HL-60 (cell line): Measurements from ENCODE around the gene POLR2B.

ENCODE experiments used
- DNase-seq, 2 experiments: peaks; one replicate each; pipeline ENCODE4 v3.0.0-alpha.2; 2010 to 2020; ENCODE audit warnings: low read depth in 1 of 2, low spot score in 1 of 2
- H3K27ac ChIP-seq: fragments of 250-450 bp; sonication (Bioruptor Pico); replicated peaks from 2 replicates; pipeline ENCODE4 v1.5.1; 2020; ENCODE audit warnings: mild to moderate bottlenecking, moderate library complexity
- H3K27me3 ChIP-seq: fragments of 250-450 bp; sonication (Bioruptor Pico); 2 replicates; pipeline ENCODE4 v1.5.1; 2021; ENCODE audit warnings: mild to moderate bottlenecking, moderate library complexity; ENCODE audit not compliant: insufficient read depth, poor library complexity, severe bottlenecking
- H3K4me3 ChIP-seq: replicated peaks from 2 replicates; pipeline ENCODE4 v1.5.1; 2011; ENCODE audit warnings: mild to moderate bottlenecking, control low read depth, low read length; ENCODE audit not compliant: insufficient read depth
- GABPA ChIP-seq: IDR thresholded peaks from 2 replicates; pipeline ENCODE4 v1.6.1; 2012; ENCODE audit warnings: low read depth
- POLR2AphosphoS5 ChIP-seq: IDR thresholded peaks from 2 replicates; pipeline ENCODE4 v1.6.1; 2012; ENCODE audit warnings: low read depth
- SPI1 ChIP-seq: IDR thresholded peaks from 2 replicates; pipeline ENCODE4 v1.6.1; 2012; ENCODE audit warnings: low read depth, mild to moderate bottlenecking, borderline replicate concordance
- TF ChIP-seq, protein P1 (sequence below): IDR thresholded peaks from 2 replicates; pipeline ENCODE4 v1.6.1; 2012; ENCODE audit warnings: low read depth; ENCODE audit not compliant: insufficient replicate concordance
- TF ChIP-seq, protein P2 (sequence below): IDR thresholded peaks from one replicate; pipeline ENCODE4 v1.5.1; 2011; ENCODE audit warnings: low read length, control low read depth, inconsistent platforms; ENCODE audit not compliant: insufficient read depth

POLR2B gene

DNA sequence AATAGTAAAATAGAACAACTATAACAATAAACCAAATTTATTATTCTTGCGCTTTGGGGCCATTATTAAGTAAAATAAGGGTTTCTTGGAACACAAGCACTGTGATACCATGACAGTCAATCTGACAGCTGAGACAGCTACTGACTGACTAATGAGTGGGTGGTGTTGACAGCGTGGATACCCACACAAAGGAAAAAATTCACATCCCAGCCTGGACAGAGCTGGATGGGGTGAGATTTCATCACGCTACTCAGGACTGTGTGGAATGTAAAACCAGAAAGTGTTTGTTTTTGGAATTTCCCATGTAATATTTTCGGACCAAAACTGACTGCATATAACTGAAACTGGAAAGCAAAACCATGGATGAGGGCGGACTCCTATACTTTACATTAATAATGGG lies 82.7 kb downstream of the POLR2B start:
- H3K4me3 ChIP-seq, result no peak overlapping the region
- no peak overlapping the region for H3K27ac ChIP-seq
- no peaks in the 10 kb centered on the region for H3K27me3 ChIP-seq
- TF ChIP-seq, protein P1, sequence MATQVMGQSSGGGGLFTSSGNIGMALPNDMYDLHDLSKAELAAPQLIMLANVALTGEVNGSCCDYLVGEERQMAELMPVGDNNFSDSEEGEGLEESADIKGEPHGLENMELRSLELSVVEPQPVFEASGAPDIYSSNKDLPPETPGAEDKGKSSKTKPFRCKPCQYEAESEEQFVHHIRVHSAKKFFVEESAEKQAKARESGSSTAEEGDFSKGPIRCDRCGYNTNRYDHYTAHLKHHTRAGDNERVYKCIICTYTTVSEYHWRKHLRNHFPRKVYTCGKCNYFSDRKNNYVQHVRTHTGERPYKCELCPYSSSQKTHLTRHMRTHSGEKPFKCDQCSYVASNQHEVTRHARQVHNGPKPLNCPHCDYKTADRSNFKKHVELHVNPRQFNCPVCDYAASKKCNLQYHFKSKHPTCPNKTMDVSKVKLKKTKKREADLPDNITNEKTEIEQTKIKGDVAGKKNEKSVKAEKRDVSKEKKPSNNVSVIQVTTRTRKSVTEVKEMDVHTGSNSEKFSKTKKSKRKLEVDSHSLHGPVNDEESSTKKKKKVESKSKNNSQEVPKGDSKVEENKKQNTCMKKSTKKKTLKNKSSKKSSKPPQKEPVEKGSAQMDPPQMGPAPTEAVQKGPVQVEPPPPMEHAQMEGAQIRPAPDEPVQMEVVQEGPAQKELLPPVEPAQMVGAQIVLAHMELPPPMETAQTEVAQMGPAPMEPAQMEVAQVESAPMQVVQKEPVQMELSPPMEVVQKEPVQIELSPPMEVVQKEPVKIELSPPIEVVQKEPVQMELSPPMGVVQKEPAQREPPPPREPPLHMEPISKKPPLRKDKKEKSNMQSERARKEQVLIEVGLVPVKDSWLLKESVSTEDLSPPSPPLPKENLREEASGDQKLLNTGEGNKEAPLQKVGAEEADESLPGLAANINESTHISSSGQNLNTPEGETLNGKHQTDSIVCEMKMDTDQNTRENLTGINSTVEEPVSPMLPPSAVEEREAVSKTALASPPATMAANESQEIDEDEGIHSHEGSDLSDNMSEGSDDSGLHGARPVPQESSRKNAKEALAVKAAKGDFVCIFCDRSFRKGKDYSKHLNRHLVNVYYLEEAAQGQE, result no peak
- TF ChIP-seq, protein P2, sequence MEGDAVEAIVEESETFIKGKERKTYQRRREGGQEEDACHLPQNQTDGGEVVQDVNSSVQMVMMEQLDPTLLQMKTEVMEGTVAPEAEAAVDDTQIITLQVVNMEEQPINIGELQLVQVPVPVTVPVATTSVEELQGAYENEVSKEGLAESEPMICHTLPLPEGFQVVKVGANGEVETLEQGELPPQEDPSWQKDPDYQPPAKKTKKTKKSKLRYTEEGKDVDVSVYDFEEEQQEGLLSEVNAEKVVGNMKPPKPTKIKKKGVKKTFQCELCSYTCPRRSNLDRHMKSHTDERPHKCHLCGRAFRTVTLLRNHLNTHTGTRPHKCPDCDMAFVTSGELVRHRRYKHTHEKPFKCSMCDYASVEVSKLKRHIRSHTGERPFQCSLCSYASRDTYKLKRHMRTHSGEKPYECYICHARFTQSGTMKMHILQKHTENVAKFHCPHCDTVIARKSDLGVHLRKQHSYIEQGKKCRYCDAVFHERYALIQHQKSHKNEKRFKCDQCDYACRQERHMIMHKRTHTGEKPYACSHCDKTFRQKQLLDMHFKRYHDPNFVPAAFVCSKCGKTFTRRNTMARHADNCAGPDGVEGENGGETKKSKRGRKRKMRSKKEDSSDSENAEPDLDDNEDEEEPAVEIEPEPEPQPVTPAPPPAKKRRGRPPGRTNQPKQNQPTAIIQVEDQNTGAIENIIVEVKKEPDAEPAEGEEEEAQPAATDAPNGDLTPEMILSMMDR, result no peak
- no peak for TF ChIP-seq GABPA
- TF ChIP-seq POLR2AphosphoS5, result no peak
- no peak for DNase-seq

DNA sequence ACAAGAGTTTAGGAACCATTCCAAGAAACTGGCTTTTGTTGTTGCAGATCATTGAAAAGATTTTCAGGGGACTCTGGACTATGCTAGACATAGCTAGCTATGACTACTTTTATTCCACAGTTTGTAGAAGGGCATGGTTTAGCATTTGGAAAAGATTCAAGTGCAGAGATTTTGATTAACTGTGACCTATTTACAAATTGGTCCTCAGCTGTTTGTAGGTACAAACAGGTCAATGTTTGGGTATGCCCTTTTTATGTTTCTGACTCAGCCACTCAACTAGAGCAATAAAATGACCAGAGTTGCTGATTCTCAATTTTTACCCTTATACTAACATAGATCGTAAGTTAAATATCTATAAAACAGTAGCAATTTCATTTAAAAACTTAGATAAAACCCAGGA lies 84.8 kb downstream of the POLR2B start:
- H3K27ac ChIP-seq, result no peak overlapping the region
- no peak for DNase-seq
- H3K27me3 ChIP-seq, result no peaks in the 10 kb centered on the region
- H3K4me3 ChIP-seq, result no peak overlapping the region
- TF ChIP-seq, protein P2, result no peak

DNA sequence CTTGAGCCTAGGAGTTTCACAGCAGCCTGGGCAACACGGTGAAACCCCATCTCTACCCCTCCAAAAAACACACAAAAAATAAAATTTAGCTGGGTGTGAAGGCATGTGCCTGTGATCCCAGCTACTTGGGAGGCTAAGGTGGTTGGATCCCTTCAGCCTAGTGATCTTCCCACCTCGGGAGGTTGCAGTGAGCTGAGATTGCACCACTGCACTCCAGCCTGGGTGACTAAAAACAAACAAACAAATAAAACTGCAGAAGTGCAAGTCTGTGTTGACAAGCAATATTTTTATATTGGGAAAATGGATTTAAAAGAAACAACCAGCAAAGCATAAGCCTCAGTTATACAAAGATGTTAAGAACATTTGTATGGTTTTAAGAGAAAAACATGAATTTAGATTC lies 85.4 kb downstream of the POLR2B start:
- H3K4me3 ChIP-seq, result no peak overlapping the region
- DNase-seq, result no peak
- TF ChIP-seq, protein P2, result no peak
- TF ChIP-seq, protein P1, result no peak
- TF ChIP-seq SPI1, result no peak
- TF ChIP-seq GABPA, result no peak
- no peak for TF ChIP-seq POLR2AphosphoS5
- no peaks in the 10 kb centered on the region for H3K27me3 ChIP-seq
- H3K27ac ChIP-seq, result no peak overlapping the region

DNA sequence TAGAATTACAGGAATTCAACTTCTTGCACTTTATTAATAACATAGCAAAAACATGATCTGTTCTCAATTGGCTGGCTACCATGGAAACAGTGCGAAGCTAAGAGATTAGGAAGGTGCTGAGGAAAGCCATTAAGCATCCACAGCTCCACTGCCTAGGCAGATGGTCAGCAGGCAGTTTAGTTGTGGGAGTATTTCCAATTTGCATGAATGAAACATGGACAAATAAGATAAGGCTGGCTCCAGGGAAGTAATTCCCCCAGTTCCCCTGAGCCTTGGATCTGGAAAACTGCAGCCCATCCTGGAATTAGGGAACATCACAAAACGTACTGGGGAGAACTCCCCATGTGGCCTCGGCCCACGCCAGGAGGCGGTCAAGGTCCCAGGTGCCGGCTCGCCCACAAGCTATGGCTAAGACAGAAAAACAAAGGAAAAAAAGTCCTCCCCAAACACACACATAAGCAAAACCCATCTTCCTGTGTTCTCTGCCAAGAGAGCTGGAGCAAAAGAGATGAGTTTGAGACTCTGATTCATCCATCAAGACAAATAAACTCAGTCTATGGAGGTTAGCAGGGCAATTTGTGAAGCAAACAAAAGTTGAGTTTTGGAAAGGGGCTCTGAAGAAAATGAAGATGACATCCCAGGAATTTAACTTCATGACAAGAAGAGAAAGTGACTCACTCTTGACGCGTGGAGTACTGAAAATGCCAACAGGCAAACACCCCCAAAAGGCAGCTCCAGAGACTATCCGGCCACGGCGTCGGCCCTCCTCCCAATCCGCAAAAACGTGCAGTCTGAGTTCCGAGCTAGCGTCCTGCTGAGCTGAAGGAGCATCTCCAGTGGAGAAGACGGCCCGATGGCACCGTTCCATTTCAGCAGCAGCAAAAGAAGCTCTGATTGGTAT lies 86.4 kb downstream of the POLR2B start:
- H3K27me3 ChIP-seq, result no peaks in the 10 kb centered on the region
- no peak for TF ChIP-seq GABPA
- no peak for TF ChIP-seq SPI1
- TF ChIP-seq, protein P1, result no peak
- TF ChIP-seq, protein P2, result no peak
- no peak for TF ChIP-seq POLR2AphosphoS5
- no peak overlapping the region for H3K27ac ChIP-seq
- DNase-seq, result no peak
- H3K4me3 ChIP-seq, result no peak overlapping the region
